Activated T-cell treated with anti-CD3 and anti-CD28 coated beads for 24 hours (primary cell): Measurements from ENCODE around the gene MAFB.
"Not testable (repeated sequence)": the region's sequence is repeated elsewhere in the genome, so short reads cannot be mapped to it uniquely, and the experiment has no call there.

Source experiments
- DNase-seq: peaks from one replicate; pipeline ENCODE4 v3.0.0-alpha.2; 2020; ENCODE audit warnings: low read depth

The MAFB gene

GRCh38 chr20:40689100-40689942, at the start of gene MAFB:
Gene MAFB, minus strand, starts transcription at chr20:40689236. Its CDS starts 386 bp downstream, at chr20:40688850.
- DNase-seq: peak; percentile 20

- DNase-seq: not testable (repeated sequence)
Observed at GRCh38 chr20:40736468-40736867, 47.4 kb upstream of the MAFB start.

- DNase-seq: no peak
Observed at GRCh38 chr20:40728996-40729395, 40.0 kb upstream of the MAFB start.

GRCh38 chr20:40728470-40728869, 39.4 kb upstream of the MAFB start:
- DNase-seq: no peak

- no peak for DNase-seq
Observed at GRCh38 chr20:40727960-40728359, 38.9 kb upstream of the MAFB start.

- DNase-seq: no peak
Observed at GRCh38 chr20:40726776-40727175, 37.7 kb upstream of the MAFB start.

- no peak for DNase-seq
Observed at GRCh38 chr20:40724566-40724965, 35.5 kb upstream of the MAFB start.

GRCh38 chr20:40720826-40721225, 31.8 kb upstream of the MAFB start:
- DNase-seq: no peak

- DNase-seq: no peak
Observed at GRCh38 chr20:40720099-40720498, 31.1 kb upstream of the MAFB start.

GRCh38 chr20:40718982-40719729, 30.1 kb upstream of the MAFB start:
- no peak for DNase-seq

GRCh38 chr20:40718214-40718977, 29.4 kb upstream of the MAFB start:
- no peak for DNase-seq

- DNase-seq: no peak
Observed at GRCh38 chr20:40717343-40717865, 28.4 kb upstream of the MAFB start.

GRCh38 chr20:40715491-40715890, 26.5 kb upstream of the MAFB start:
- no peak for DNase-seq

- DNase-seq: no peak
Observed at GRCh38 chr20:40714916-40715315, 25.9 kb upstream of the MAFB start.

GRCh38 chr20:40714109-40714508, 25.1 kb upstream of the MAFB start:
- DNase-seq: no peak

- no peak for DNase-seq
Observed at GRCh38 chr20:40713508-40713907, 24.5 kb upstream of the MAFB start.

GRCh38 chr20:40711079-40711478, 22.0 kb upstream of the MAFB start:
- DNase-seq: no peak

- DNase-seq: no peak
Observed at GRCh38 chr20:40710603-40711002, 21.6 kb upstream of the MAFB start.

- DNase-seq: no peak
Observed at GRCh38 chr20:40706977-40707582, 18.0 kb upstream of the MAFB start.

GRCh38 chr20:40705413-40705812, 16.4 kb upstream of the MAFB start:
- DNase-seq: no peak

- DNase-seq: no peak
Observed at GRCh38 chr20:40704828-40705227, 15.8 kb upstream of the MAFB start.

GRCh38 chr20:40703975-40704530, 15.0 kb upstream of the MAFB start:
- no peak for DNase-seq
